Measurements from ENCODE around the gene LTK. TPM values are rescaled to one million over a fixed set of nuclear protein-coding genes. Genes with fewer than 3 reads are reported as not detected.
A peak's percentile ranks its signal among the peaks of the same experiment; 100 is the strongest.

The LTK gene
- total RNA-seq, 2 donors from 2014 or later = 0.44 to 0.57 TPM

- peaks cover 25% of the 10 kb centered on the region for H3K36me3 ChIP-seq (ENCODE audit: control insufficient read depth, insufficient read depth, low read length)
- DNase-seq = no peak
- peaks cover 11% of the 10 kb centered on the region for H3K27me3 ChIP-seq (ENCODE audit: control insufficient read depth, insufficient read depth, low read length, poor library complexity, severe bottlenecking)
- H3K4me1 ChIP-seq (ENCODE audit: control insufficient read depth, insufficient read depth, low read length) = no peaks in the 10 kb centered on the region
- Mint-ChIP-seq H3K9me3 (no peaks in the 10 kb centered on the region), H3K4me3 (no peak overlapping the region), H3K36me3 (ENCODE audit: low read depth) (peaks cover 25% of the 10 kb centered on the region), H3K27ac (no peak overlapping the region), H3K27me3 (ENCODE audit: insufficient read depth) (peaks cover 16% of the 10 kb centered on the region), H3K4me1 (peaks cover 4% of the 10 kb centered on the region)
- no peak overlapping the region for H3K27ac ChIP-seq (ENCODE audit: low read depth, low read length)
- TF ChIP-seq, protein P1, sequence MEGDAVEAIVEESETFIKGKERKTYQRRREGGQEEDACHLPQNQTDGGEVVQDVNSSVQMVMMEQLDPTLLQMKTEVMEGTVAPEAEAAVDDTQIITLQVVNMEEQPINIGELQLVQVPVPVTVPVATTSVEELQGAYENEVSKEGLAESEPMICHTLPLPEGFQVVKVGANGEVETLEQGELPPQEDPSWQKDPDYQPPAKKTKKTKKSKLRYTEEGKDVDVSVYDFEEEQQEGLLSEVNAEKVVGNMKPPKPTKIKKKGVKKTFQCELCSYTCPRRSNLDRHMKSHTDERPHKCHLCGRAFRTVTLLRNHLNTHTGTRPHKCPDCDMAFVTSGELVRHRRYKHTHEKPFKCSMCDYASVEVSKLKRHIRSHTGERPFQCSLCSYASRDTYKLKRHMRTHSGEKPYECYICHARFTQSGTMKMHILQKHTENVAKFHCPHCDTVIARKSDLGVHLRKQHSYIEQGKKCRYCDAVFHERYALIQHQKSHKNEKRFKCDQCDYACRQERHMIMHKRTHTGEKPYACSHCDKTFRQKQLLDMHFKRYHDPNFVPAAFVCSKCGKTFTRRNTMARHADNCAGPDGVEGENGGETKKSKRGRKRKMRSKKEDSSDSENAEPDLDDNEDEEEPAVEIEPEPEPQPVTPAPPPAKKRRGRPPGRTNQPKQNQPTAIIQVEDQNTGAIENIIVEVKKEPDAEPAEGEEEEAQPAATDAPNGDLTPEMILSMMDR (conservative IDR thresholded peaks at IDR 0.05) = no peak
- H3K9me3 ChIP-seq (ENCODE audit: control insufficient read depth, low read length) = no peaks in the 10 kb centered on the region
- no peak overlapping the region for H3K4me3 ChIP-seq (ENCODE audit: low read length)
- no peak overlapping the region for H3K9ac ChIP-seq (ENCODE audit: extremely low read depth, low read length, poor library complexity, severe bottlenecking)
- 94 to 95% methylated on average over 20 to 43 of the region's 43 CpGs for WGBS, 2 experiments (ENCODE audit: insufficient coverage in 1 of 2, insufficient read length in 1 of 2)
These were observed 27.3 kb downstream of the LTK start for GRCh38 chr15:41486286-41486685.

GRCh38 chr15:41484937-41485625 is 28.5 kb downstream of the LTK start:
- Histone ChIP-seq H3K9me3 (ENCODE audit: control insufficient read depth, low read length) (no peaks in the 10 kb centered on the region), H3K9ac (ENCODE audit: extremely low read depth, low read length, poor library complexity, severe bottlenecking) (no peak overlapping the region), H3K4me1 (ENCODE audit: control insufficient read depth, insufficient read depth, low read length) (no peaks in the 10 kb centered on the region), H3K27me3 (ENCODE audit: control insufficient read depth, insufficient read depth, low read length, poor library complexity, severe bottlenecking) (no peaks in the 10 kb centered on the region), H3K27ac (ENCODE audit: low read depth, low read length) (no peak overlapping the region), H3K4me3 (ENCODE audit: low read length) (no peak overlapping the region), H3K36me3 (ENCODE audit: control insufficient read depth, insufficient read depth, low read length) (peaks cover 37% of the 10 kb centered on the region)
- WGBS, 2 experiments (ENCODE audit: insufficient coverage in 1 of 2, insufficient read length in 1 of 2) = 89 to 90% methylated on average over 5 to 11 of the region's 11 CpGs
- DNase-seq = peak; percentile 74
- Mint-ChIP-seq H3K27me3 (ENCODE audit: insufficient read depth) (peaks cover 5% of the 10 kb centered on the region), H3K4me1 (peaks cover 4% of the 10 kb centered on the region), H3K9me3 (no peaks in the 10 kb centered on the region), H3K36me3 (ENCODE audit: low read depth) (peaks cover 36% of the 10 kb centered on the region), H3K27ac (no peak overlapping the region), H3K4me3 (no peak overlapping the region)
- TF ChIP-seq, protein P1 (conservative IDR thresholded peaks at IDR 0.05) = no peak

DNA sequence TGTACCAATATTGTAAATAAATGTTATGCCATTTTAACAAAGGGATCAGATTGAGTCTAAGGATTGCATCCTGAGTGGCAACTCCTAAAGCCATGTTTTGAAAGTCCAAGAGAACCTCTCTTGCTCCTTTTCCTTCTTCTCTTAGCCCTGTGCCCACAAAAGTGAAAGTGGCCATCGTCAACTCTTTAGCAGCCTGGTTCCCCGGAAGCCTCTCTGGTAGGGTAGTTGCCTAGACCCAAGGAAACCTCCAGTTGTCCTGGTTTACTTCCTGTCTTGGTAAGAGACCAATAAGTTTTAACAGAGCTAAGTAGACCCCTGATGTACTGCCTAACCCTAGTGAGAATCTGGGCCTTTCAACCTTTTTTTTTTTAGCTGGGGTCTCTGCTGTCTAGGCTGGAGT is 30.1 kb downstream of the LTK start:
- TF ChIP-seq, protein P1 (conservative IDR thresholded peaks at IDR 0.05) = no peak
- H3K27ac Mint-ChIP-seq = no peak overlapping the region
- H3K9me3 Mint-ChIP-seq = no peaks in the 10 kb centered on the region
- DNase-seq = no peak
- Histone ChIP-seq H3K36me3 (ENCODE audit: control insufficient read depth, insufficient read depth, low read length) (peaks cover 50% of the 10 kb centered on the region), H3K27me3 (ENCODE audit: control insufficient read depth, insufficient read depth, low read length, poor library complexity, severe bottlenecking) (no peaks in the 10 kb centered on the region), H3K4me1 (ENCODE audit: control insufficient read depth, insufficient read depth, low read length) (no peaks in the 10 kb centered on the region), H3K9me3 (ENCODE audit: control insufficient read depth, low read length) (no peaks in the 10 kb centered on the region), H3K4me3 (ENCODE audit: low read length) (no peak overlapping the region), H3K9ac (ENCODE audit: extremely low read depth, low read length, poor library complexity, severe bottlenecking) (no peak overlapping the region), H3K27ac (ENCODE audit: low read depth, low read length) (no peak overlapping the region)
- WGBS, 2 experiments (ENCODE audit: insufficient coverage in 1 of 2, insufficient read length in 1 of 2) = 97% methylated on average over 2 of the region's 2 CpGs; no CpG with 5 or more reads in 1 of the 2 experiments
- H3K4me3 Mint-ChIP-seq = no peak overlapping the region
- peaks cover 2% of the 10 kb centered on the region for H3K27me3 Mint-ChIP-seq (ENCODE audit: insufficient read depth)
- peaks cover 4% of the 10 kb centered on the region for H3K4me1 Mint-ChIP-seq
- peaks cover 48% of the 10 kb centered on the region for H3K36me3 Mint-ChIP-seq (ENCODE audit: low read depth)
